ENCODE measurements around the gene GOLPH3L. TPM values are rescaled to one million over a fixed set of nuclear protein-coding genes. Genes with fewer than 3 reads are reported as not detected.
"Not testable (repeated sequence)": the region's sequence is repeated elsewhere in the genome, so short reads cannot be mapped to it uniquely, and the experiment has no call there.

GOLPH3L gene
- total and polyA plus RNA-seq, 5 donors from 2014 or later = 8.6 to 30.0 (median 24.1) TPM

DNA sequence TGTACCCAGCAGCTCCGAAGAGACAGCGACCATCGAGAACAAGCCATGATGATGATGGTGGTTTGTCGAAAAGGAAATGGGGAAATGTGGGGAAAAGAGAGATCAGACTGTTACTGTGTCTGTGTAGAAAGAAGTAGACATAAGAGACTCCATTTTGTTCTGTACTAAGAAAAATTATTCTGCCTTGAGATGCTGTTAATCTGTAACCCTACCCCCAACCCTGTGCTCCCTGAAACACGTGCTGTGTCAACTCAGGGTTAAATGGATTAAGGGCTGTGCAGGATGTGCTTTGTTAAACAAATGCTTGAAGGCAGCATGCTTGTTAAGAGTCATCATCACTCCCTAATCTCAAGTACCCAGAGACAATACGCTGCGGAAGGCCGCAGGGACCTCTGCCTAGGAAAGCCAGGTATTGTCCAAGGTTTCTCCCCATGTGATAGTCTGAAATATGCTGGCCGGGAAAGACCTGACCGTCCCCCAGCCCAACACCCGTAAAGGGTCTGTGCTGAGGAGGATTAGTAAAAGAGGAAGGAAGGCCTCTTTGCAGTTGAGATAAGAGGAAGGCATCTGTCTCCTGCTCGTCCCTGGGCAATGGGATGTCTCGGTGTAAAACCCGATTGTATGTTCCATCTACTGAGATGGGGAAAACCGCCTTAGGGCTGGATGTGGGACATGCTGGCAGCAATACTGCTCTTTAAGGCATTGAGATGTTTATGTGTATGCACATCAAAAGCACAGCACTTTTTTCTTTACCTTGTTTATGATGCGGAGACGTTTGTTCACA is 61.9 kb downstream of the GOLPH3L start:
- H3K9me3 ChIP-seq (ENCODE audit: control insufficient read depth in 2 of 2, low read length in 2 of 2); H3K4me3 Mint-ChIP-seq; H3K27me3 Mint-ChIP-seq; DNase-seq; H3K4me3 ChIP-seq (ENCODE audit: low read depth, low read length); H3K27me3 ChIP-seq (ENCODE audit: control insufficient read depth, insufficient read depth, low read length); H3K4me1 ChIP-seq (ENCODE audit: control insufficient read depth, insufficient read depth, low read length, poor library complexity, severe bottlenecking); H3K4me1 Mint-ChIP-seq; H3K27ac Mint-ChIP-seq; H3K9me3 Mint-ChIP-seq; H3K36me3 ChIP-seq (ENCODE audit: control insufficient read depth, insufficient read depth, low read length); H3K36me3 Mint-ChIP-seq; ATAC-seq (ENCODE audit: low read depth in 2 of 2); H3K27ac ChIP-seq (ENCODE audit: insufficient read depth, low read length, poor library complexity, severe bottlenecking): not testable (repeated sequence)

DNA sequence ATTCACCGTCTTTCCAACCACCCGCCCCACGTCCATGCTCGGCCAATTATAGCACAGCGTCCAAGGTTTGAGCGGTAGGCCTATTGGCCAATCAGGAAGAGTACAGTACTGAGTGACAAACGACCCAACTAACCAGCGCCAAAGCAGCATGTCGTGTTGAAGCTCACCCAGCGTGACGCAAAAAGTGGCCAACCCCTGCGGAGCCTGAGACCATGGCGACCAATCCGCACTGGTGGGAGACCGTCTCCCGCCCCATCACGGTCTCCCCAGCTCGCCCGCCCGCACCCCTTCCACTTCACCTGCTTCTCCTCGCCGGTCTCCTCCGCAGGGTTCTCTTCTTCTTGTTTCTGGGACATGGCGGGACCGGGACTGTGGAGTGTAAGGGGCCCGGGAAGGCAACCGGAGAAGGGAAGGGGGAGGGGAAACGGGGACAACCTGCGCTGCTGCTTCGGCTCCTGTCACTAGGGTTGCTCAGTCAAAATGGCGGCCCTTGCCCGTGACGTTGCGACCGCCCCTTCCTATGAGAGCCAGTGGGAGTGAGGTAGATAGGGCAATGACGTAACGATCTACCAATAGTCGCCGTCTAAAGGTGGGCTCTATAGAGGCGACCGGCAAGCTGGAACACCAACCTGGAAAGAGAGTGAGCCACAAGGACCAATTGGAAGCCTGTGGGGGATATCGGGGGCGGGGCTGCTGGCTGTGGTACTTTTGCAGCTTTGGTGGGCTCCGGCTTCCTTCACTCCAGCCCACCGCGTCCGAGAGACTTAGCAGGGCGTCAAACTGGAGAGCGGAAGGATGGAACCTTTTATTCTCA is 67.6 kb downstream of the GOLPH3L start, which contains the start of gene ENSA:
ENSA (minus strand) TSS at position 498 of the 814 bp plus-strand sequence; CDS start at position 356, 142 bp downstream.
- peaks cover 31% of the 10 kb centered on the region for H3K36me3 ChIP-seq (ENCODE audit: control insufficient read depth, insufficient read depth, low read length)
- no peak within 1 kb of the TSS for H3K27ac Mint-ChIP-seq
- H3K4me1 Mint-ChIP-seq = peaks cover 4 to 28% (median 9%) of the 10 kb centered on the region in 4 donors
- peak; percentile 88 to 89 for ATAC-seq (ENCODE audit: low read depth in 2 of 2)
- H3K27ac ChIP-seq (ENCODE audit: insufficient read depth, low read length, poor library complexity, severe bottlenecking) = peak within 1 kb of the TSS; percentile 99
- no peak within 1 kb of the TSS for H3K4me3 Mint-ChIP-seq
- H3K4me3 ChIP-seq (ENCODE audit: low read depth, low read length) = peak within 1 kb of the TSS; percentile 96
- DNase-seq = peak; percentile 96 to 99 (median 99)
- no peaks in the 10 kb centered on the region for H3K27me3 Mint-ChIP-seq
- H3K36me3 Mint-ChIP-seq = peaks cover 25% of the 10 kb centered on the region
- peaks cover 0 to 1% (median 0%) of the 10 kb centered on the region in 7 donors for H3K9me3 Mint-ChIP-seq
- no peaks in the 10 kb centered on the region for H3K27me3 ChIP-seq (ENCODE audit: control insufficient read depth, insufficient read depth, low read length)
- H3K4me1 ChIP-seq (ENCODE audit: control insufficient read depth, insufficient read depth, low read length, poor library complexity, severe bottlenecking) = peaks cover 12% of the 10 kb centered on the region
- H3K9me3 ChIP-seq (ENCODE audit: control insufficient read depth in 2 of 2, low read length in 2 of 2) = no peaks in the 10 kb centered on the region

DNA sequence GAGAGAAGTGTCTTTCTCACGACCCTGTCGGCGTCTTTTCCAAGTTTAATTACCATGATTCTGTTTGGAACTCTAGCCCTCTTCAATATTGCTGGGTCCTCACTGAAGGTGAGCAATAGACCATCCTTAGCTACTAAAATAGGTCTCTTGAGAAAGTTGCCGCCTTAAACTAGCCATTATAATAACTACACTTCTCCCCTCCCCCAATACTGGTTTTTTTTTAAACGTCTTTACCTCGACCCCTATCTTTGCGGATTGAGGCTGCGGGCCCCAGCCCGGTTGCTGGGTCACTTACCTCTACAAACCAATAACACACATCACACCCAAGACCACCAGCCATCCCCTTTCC is 68.2 kb downstream of the GOLPH3L start:
- H3K36me3 ChIP-seq (ENCODE audit: control insufficient read depth, insufficient read depth, low read length) = peaks cover 37% of the 10 kb centered on the region
- Mint-ChIP-seq H3K27ac (no peak overlapping the region), H3K36me3 (peaks cover 25% of the 10 kb centered on the region), H3K9me3 (peaks cover 0 to 1% (median 0%) of the 10 kb centered on the region in 7 donors), H3K27me3 (no peaks in the 10 kb centered on the region), H3K4me3 (no peak overlapping the region), H3K4me1 (peaks cover 4 to 28% (median 10%) of the 10 kb centered on the region in 4 donors)
- peaks cover 12% of the 10 kb centered on the region for H3K4me1 ChIP-seq (ENCODE audit: control insufficient read depth, insufficient read depth, low read length, poor library complexity, severe bottlenecking)
- DNase-seq (no peak), ATAC-seq (ENCODE audit: low read depth in 2 of 2) (no peak)
- H3K9me3 ChIP-seq (ENCODE audit: control insufficient read depth in 2 of 2, low read length in 2 of 2) = no peaks in the 10 kb centered on the region
- H3K4me3 ChIP-seq (ENCODE audit: low read depth, low read length) = peak overlapping the region; percentile 96
- H3K27me3 ChIP-seq (ENCODE audit: control insufficient read depth, insufficient read depth, low read length) = no peaks in the 10 kb centered on the region
- H3K27ac ChIP-seq (ENCODE audit: insufficient read depth, low read length, poor library complexity, severe bottlenecking) = peak overlapping the region; percentile 99

GRCh38 chr1:150627826-150628410 is 69.0 kb downstream of the GOLPH3L start:
- H3K9me3 ChIP-seq (ENCODE audit: control insufficient read depth in 2 of 2, low read length in 2 of 2) = no peaks in the 10 kb centered on the region
- Mint-ChIP-seq H3K9me3 (peaks cover 0 to 1% (median 0%) of the 10 kb centered on the region in 7 donors), H3K4me1 (peaks cover 4 to 30% (median 15%) of the 10 kb centered on the region in 4 donors), H3K27ac (peak overlapping the region in 2 of 3 donors; percentile 20 to 29), H3K27me3 (no peaks in the 10 kb centered on the region), H3K36me3 (peaks cover 31% of the 10 kb centered on the region), H3K4me3 (peak overlapping the region in 2 of 4 donors; percentile 23 to 42)
- H3K36me3 ChIP-seq (ENCODE audit: control insufficient read depth, insufficient read depth, low read length) = peaks cover 43% of the 10 kb centered on the region
- H3K27me3 ChIP-seq (ENCODE audit: control insufficient read depth, insufficient read depth, low read length) = no peaks in the 10 kb centered on the region
- peak overlapping the region; percentile 96 for H3K4me3 ChIP-seq (ENCODE audit: low read depth, low read length)
- H3K4me1 ChIP-seq (ENCODE audit: control insufficient read depth, insufficient read depth, low read length, poor library complexity, severe bottlenecking) = peaks cover 12% of the 10 kb centered on the region
- DNase-seq = no peak
- ATAC-seq (ENCODE audit: low read depth in 2 of 2) = no peak
- H3K27ac ChIP-seq (ENCODE audit: insufficient read depth, low read length, poor library complexity, severe bottlenecking) = peak overlapping the region; percentile 99

DNA sequence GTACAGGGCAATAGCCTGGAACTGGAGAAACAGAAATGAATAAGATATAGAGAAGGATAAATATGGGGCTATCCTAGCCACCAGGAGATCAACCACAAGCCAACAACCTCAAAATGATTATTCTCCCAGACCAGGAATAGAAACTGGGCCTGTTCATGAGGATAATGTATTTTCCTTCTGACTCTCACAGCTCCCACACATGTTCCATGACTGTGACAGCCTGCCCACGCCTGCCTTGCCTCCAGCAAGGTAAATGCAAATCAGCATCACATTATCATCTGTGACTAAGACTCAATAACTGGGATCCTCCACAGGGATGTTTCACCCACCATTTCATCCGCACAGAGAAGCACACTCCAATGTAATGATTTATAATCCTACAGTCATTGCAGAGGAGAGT is 70.8 kb downstream of the GOLPH3L start:
- DNase-seq = no peak
- peaks cover 48% of the 10 kb centered on the region for H3K36me3 ChIP-seq (ENCODE audit: control insufficient read depth, insufficient read depth, low read length)

DNA sequence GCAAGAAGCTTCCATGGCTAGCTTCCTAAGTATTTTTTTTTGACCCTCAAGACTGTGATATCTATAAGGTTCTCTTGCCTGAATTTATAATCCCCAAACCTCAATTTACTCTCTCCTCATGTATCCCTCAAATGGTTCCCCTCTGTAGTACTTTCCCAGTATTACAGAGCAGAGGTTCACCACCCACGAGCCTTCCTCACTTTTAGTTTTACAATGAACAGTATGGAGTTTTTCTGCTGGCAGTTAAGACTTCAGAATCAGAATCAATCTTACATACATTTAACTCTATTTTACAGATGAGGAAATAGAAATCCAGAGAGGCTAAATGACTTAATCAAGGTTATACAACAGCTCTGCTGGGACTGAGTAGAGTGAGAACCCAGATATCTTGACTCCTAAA is 72.4 kb downstream of the GOLPH3L start:
- Mint-ChIP-seq H3K4me1 (peaks cover 16 to 46% (median 44%) of the 10 kb centered on the region in 4 donors), H3K4me3 (peak overlapping the region in 1 of 4 donors; percentile 71), H3K36me3 (peaks cover 41% of the 10 kb centered on the region), H3K27ac (peak overlapping the region in 2 of 3 donors; percentile 17 to 72)
- ATAC-seq (ENCODE audit: low read depth in 2 of 2); DNase-seq; H3K9me3 ChIP-seq (ENCODE audit: control insufficient read depth in 2 of 2, low read length in 2 of 2); H3K27me3 Mint-ChIP-seq; H3K9me3 Mint-ChIP-seq; H3K27me3 ChIP-seq (ENCODE audit: control insufficient read depth, insufficient read depth, low read length); H3K27ac ChIP-seq (ENCODE audit: insufficient read depth, low read length, poor library complexity, severe bottlenecking); H3K4me3 ChIP-seq (ENCODE audit: low read depth, low read length): not testable (repeated sequence)
- Histone ChIP-seq H3K4me1 (ENCODE audit: control insufficient read depth, insufficient read depth, low read length, poor library complexity, severe bottlenecking) (peaks cover 38% of the 10 kb centered on the region), H3K36me3 (ENCODE audit: control insufficient read depth, insufficient read depth, low read length) (peaks cover 53% of the 10 kb centered on the region)

More for the DNA sequence above, 70.8 kb downstream of the GOLPH3L start:
- H3K27ac ChIP-seq (ENCODE audit: insufficient read depth, low read length, poor library complexity, severe bottlenecking) = no peak overlapping the region
- peaks cover 10 to 39% (median 30%) of the 10 kb centered on the region in 4 donors for H3K4me1 Mint-ChIP-seq
- no peak for ATAC-seq (ENCODE audit: low read depth in 2 of 2)
- peaks cover 34% of the 10 kb centered on the region for H3K36me3 Mint-ChIP-seq
- H3K4me3 ChIP-seq (ENCODE audit: low read depth, low read length) = no peak overlapping the region
- no peaks in the 10 kb centered on the region for H3K27me3 Mint-ChIP-seq
- peaks cover 0 to 1% (median 0%) of the 10 kb centered on the region in 7 donors for H3K9me3 Mint-ChIP-seq
- no peaks in the 10 kb centered on the region for H3K9me3 ChIP-seq (ENCODE audit: control insufficient read depth in 2 of 2, low read length in 2 of 2)
- peaks cover 22% of the 10 kb centered on the region for H3K4me1 ChIP-seq (ENCODE audit: control insufficient read depth, insufficient read depth, low read length, poor library complexity, severe bottlenecking)
- H3K27ac Mint-ChIP-seq = peak overlapping the region in 1 of 3 donors; percentile 64
- H3K27me3 ChIP-seq (ENCODE audit: control insufficient read depth, insufficient read depth, low read length) = no peaks in the 10 kb centered on the region
- peak overlapping the region in 1 of 4 donors; percentile 45 for H3K4me3 Mint-ChIP-seq

DNA sequence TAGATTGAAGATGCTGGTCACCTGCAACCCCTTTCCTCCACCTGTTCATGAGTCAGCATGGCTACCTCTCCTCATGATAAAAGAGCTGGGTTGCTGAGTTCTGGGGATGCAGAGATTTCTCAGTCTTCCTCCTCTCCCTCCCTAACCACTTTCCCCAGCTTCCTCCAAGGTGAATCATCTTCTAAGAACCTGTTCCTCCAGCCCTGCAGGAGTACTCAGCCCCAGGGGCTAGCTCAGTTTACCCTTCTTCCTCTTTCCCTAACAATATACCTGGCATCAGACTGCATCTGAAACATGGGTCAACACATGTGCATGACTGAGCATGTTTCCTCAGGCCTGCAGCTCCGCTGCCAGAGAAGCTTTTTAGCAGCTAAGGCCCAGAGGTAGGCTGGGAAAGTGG is 72.8 kb downstream of the GOLPH3L start:
- H3K27ac ChIP-seq (ENCODE audit: insufficient read depth, low read length, poor library complexity, severe bottlenecking); H3K9me3 ChIP-seq (ENCODE audit: control insufficient read depth in 2 of 2, low read length in 2 of 2); ATAC-seq (ENCODE audit: low read depth in 2 of 2); H3K4me3 Mint-ChIP-seq; H3K4me3 ChIP-seq (ENCODE audit: low read depth, low read length); H3K27me3 ChIP-seq (ENCODE audit: control insufficient read depth, insufficient read depth, low read length); DNase-seq; H3K9me3 Mint-ChIP-seq; H3K27me3 Mint-ChIP-seq: not testable (repeated sequence)
- Mint-ChIP-seq H3K27ac (peak overlapping the region in 1 of 3 donors; percentile 17), H3K4me1 (peaks cover 20 to 50% (median 48%) of the 10 kb centered on the region in 4 donors), H3K36me3 (peaks cover 45% of the 10 kb centered on the region)
- peaks cover 53% of the 10 kb centered on the region for H3K36me3 ChIP-seq (ENCODE audit: control insufficient read depth, insufficient read depth, low read length)
- H3K4me1 ChIP-seq (ENCODE audit: control insufficient read depth, insufficient read depth, low read length, poor library complexity, severe bottlenecking) = peaks cover 40% of the 10 kb centered on the region

All from CD4-positive, CD25-positive, alpha-beta regulatory T cell (primary cell).